ENCODE results near the gene TMEM9.

Gene TMEM9

GRCh38 chr1:201154389-201155165 is at the start of gene TMEM9:
TMEM9 (minus strand) TSS chr1:201154474; CDS start chr1:201153923, 551 bp downstream.
- DNase-seq, result peak; percentile 100

GRCh38 chr1:201198598-201198997 is 44.3 kb upstream of the TMEM9 start:
- no peak for DNase-seq

- no peak for DNase-seq
Observed at GRCh38 chr1:201194046-201194445, 39.8 kb upstream of the TMEM9 start.

- no peak for DNase-seq
Observed at GRCh38 chr1:201192261-201192788, 38.1 kb upstream of the TMEM9 start.

- DNase-seq, result no peak
Observed at GRCh38 chr1:201191653-201192260, 37.5 kb upstream of the TMEM9 start.

- peak; percentile 44 for DNase-seq
Observed at GRCh38 chr1:201190624-201191051, 36.4 kb upstream of the TMEM9 start, which contains the start of gene IGFN1. IGFN1 (plus strand) TSS chr1:201190824; CDS start chr1:201193294, 2,470 bp downstream.

- DNase-seq, result no peak
Observed at GRCh38 chr1:201190005-201190404, 35.7 kb upstream of the TMEM9 start.

- DNase-seq, result no peak
Observed at GRCh38 chr1:201189085-201189484, 34.8 kb upstream of the TMEM9 start.

- no peak for DNase-seq
Observed at GRCh38 chr1:201186192-201186591, 31.9 kb upstream of the TMEM9 start.

GRCh38 chr1:201185527-201186128 is 31.4 kb upstream of the TMEM9 start:
- DNase-seq, result no peak

- DNase-seq, result no peak
Observed at GRCh38 chr1:201185123-201185453, 30.8 kb upstream of the TMEM9 start.

GRCh38 chr1:201184307-201185122 is 30.2 kb upstream of the TMEM9 start:
- DNase-seq, result peak; percentile 75

GRCh38 chr1:201183753-201184152 is 29.5 kb upstream of the TMEM9 start:
- no peak for DNase-seq

GRCh38 chr1:201183209-201183608 is 28.9 kb upstream of the TMEM9 start:
- no peak for DNase-seq

GRCh38 chr1:201181726-201182125 is 27.5 kb upstream of the TMEM9 start:
- no peak for DNase-seq

GRCh38 chr1:201181323-201181722 is 27.0 kb upstream of the TMEM9 start:
- DNase-seq, result no peak

- no peak for DNase-seq
Observed at GRCh38 chr1:201180901-201181300, 26.6 kb upstream of the TMEM9 start.

- no peak for DNase-seq
Observed at GRCh38 chr1:201180141-201180540, 25.9 kb upstream of the TMEM9 start.

- no peak for DNase-seq
Observed at GRCh38 chr1:201178718-201179117, 24.4 kb upstream of the TMEM9 start.

- no peak for DNase-seq
Observed at GRCh38 chr1:201176940-201177339, 22.7 kb upstream of the TMEM9 start.

- DNase-seq, result no peak
Observed at GRCh38 chr1:201175820-201176500, 21.7 kb upstream of the TMEM9 start.

- DNase-seq, result no peak
Observed at GRCh38 chr1:201173736-201174135, 19.5 kb upstream of the TMEM9 start.

Data from eye (tissue), 1 donor.